Omental fat pad (tissue), 4 donors: ENCODE data around the gene DNAI4. TPM values are rescaled to one million over a fixed set of nuclear protein-coding genes. Genes with fewer than 3 reads are reported as not detected.
"Not testable (repeated sequence)": the region's sequence is repeated elsewhere in the genome, so short reads cannot be mapped to it uniquely, and the experiment has no call there.

Source experiments
- ATAC-seq: fragments of 150-250 bp; one replicate; pipeline ENCODE4 v1.9.1; 2016; ENCODE audit warnings: mild to moderate bottlenecking, moderate library complexity; ENCODE audit not compliant: low FRiP score
- DNase-seq: peaks from one replicate; pipeline ENCODE4 v3.0.0-alpha.2; 2019; ENCODE audit warnings: low spot score
- CTCF ChIP-seq, 3 donors: fragments of 450-650 bp; IDR thresholded peaks; one replicate each; pipeline ENCODE4 v1.5.1; 2016 to 2017; ENCODE audit warnings: antibody characterized with exemption in 3 of 3, mild to moderate bottlenecking in 3 of 3, moderate library complexity in 2 of 3
- total RNA-seq, 4 donors: library from RNA; depleted of rRNA; stranded (reverse); fragments of >200 nt; gene quantifications; one replicate each; pipeline ENCODE4 v1.1.0, GENCODE V29; 2016

DNAI4 gene
- total RNA-seq, 4 donors from 2014 or later = 2.8 to 8.8 (median 4.7) TPM

- no peak for TF ChIP-seq CTCF (IDR thresholded peaks at IDR 0.05)
- ATAC-seq (no peak), DNase-seq (no peak)
Observed at GRCh38 chr1:66791621-66792610, 132.7 kb downstream of the DNAI4 start.

- ATAC-seq = no peak
- no peak for DNase-seq
- TF ChIP-seq CTCF (IDR thresholded peaks at IDR 0.05) = no peak
Observed at GRCh38 chr1:66788231-66788939, 136.3 kb downstream of the DNAI4 start.

GRCh38 chr1:66787641-66788040, 137.0 kb downstream of the DNAI4 start:
- DNase-seq = no peak
- no peak for ATAC-seq
- TF ChIP-seq CTCF (IDR thresholded peaks at IDR 0.05) = no peak

GRCh38 chr1:66785800-66786199, 138.9 kb downstream of the DNAI4 start:
- not testable (repeated sequence) for ATAC-seq, DNase-seq

- TF ChIP-seq CTCF (IDR thresholded peaks at IDR 0.05) = no peak
- no peak for ATAC-seq
- DNase-seq = no peak
Observed at GRCh38 chr1:66779475-66780078, 145.1 kb downstream of the DNAI4 start.

- no peak for TF ChIP-seq CTCF (IDR thresholded peaks at IDR 0.05)
- no peak for ATAC-seq
Observed at GRCh38 chr1:66778969-66779368, 145.7 kb downstream of the DNAI4 start.

GRCh38 chr1:66778266-66778665, 146.4 kb downstream of the DNAI4 start:
- no peak for TF ChIP-seq CTCF (IDR thresholded peaks at IDR 0.05)
- ATAC-seq (no peak), DNase-seq (no peak)

More at GRCh38 chr1:66778969-66779368, 145.7 kb downstream of the DNAI4 start:
- DNase-seq = no peak
